Ovary (tissue), 9 donors: ENCODE measurements around the gene CA11. TPM values are rescaled to one million over a fixed set of nuclear protein-coding genes. Genes with fewer than 3 reads are reported as not detected.

Experiments
- DNase-seq, 5 donors: peaks; one replicate each; pipeline ENCODE4 v3.0.0-alpha.2; 2019 to 2020
- H3K27ac ChIP-seq, 2 donors: fragments of 200-600 bp; one replicate each; pipeline versions ENCODE4 v1.5.1 to v1.8.0; 2019 to 2022
- H3K27me3 ChIP-seq: fragments of 200-600 bp; one replicate; pipeline ENCODE4 v1.8.0; 2022
- H3K36me3 ChIP-seq: fragments of 200-600 bp; sonication (generic); one replicate; pipeline ENCODE4 v1.5.1; 2019
- H3K4me1 ChIP-seq: one replicate; pipeline ENCODE4 v1.8.1; 2013; ENCODE audit warnings: mild to moderate bottlenecking, moderate library complexity; ENCODE audit not compliant: insufficient read depth
- H3K4me3 ChIP-seq: fragments of 200-600 bp; sonication (generic); one replicate; pipeline ENCODE4 v1.5.1; 2017
- H3K9me3 ChIP-seq, 2 donors: fragments of 200-600 bp in 1 of 2; sonication (generic) in 1 of 2; one replicate each; pipeline versions ENCODE4 v1.5.1 to v1.8.1; 2013 to 2019; ENCODE audit warnings: mild to moderate bottlenecking in 1 of 2, moderate library complexity in 1 of 2
- CTCF ChIP-seq, 3 donors: fragments of 450-650 bp in 2 of 3; fragments of 200-600 bp in 1 of 3; IDR thresholded peaks; one replicate each; pipeline versions ENCODE4 v1.5.1 to v1.8.0; 2016 to 2022; ENCODE audit warnings: antibody characterized with exemption in 3 of 3, mild to moderate bottlenecking in 1 of 3
- EP300 ChIP-seq: sonication (generic); formaldehyde crosslinking; IDR thresholded peaks from one replicate; pipeline ENCODE4 v1.6.1; 2017; ENCODE audit warnings: antibody characterized with exemption
- POLR2A ChIP-seq: fragments of 450-650 bp; IDR thresholded peaks from one replicate; pipeline ENCODE4 v1.6.1; 2017; ENCODE audit warnings: antibody characterized with exemption, mild to moderate bottlenecking, moderate library complexity
- WGBS, 3 donors: extraction: QIAGEN DNeasy Blood & Tissue Kit in 1 of 3; methylation state at CpG; one replicate each; pipeline versions ENCODE4 v1.1.5 to v1.1.7; 2013 to 2017; 5-methylcytosine and 5-hydroxymethylcytosine counted together
- intact Hi-C, 4 donors: fragments of 100-400 bp; cut with DNase I; formaldehyde crosslinking; loops; one replicate each; pipeline versions ENCODE4 v1.11.0 to v1.15.1; 2022 to 2023
- polyA plus RNA-seq, 2 donors: library from polyadenylated mRNA; stranded (reverse); fragments of 200-250 nt in 1 of 2; fragments of 350-450 nt in 1 of 2; fragmentation: Illumina TruSeq in 1 of 2; extraction: RNeasy Lipid Tissue Mini Kit (QIAGEN cat#74804) in 1 of 2; gene quantifications; one replicate each; pipeline ENCODE4 v1.2.3, GENCODE V29; 2013 to 2014
- total RNA-seq, 7 donors: library from RNA; depleted of rRNA in 2 of 7; stranded (reverse); fragments of >200 nt in 2 of 7; fragmentation: NEBNext Ultra II Directional in 3 of 7; extraction: Animal tissue kit (Norgen Biotek cat#: 25700) in 3 of 7; gene quantifications; one replicate each; pipeline versions ENCODE4 v1.1.0 to v1.2.4, GENCODE V29; 2016 to 2023
- donor health status: DM: no; HTN: no; CAD: no; lungs with moderate emphysema.
- donor health status: DM: no; HTN: no; CAD: no.
- donor health status: Bipolar disorder and iron deficiency.
- donor health status: DM: yes; HTN: yes; CAD: no.
- donor health status: DM: no; HTN: no; CAD: no.
- donor health status: DM: yes; HTN: yes; CAD: no.

Gene CA11
- total and polyA plus RNA-seq, 9 donors, result 14.9 to 53.1 (median 43.1) TPM

- DNase-seq, result no peak
- intact Hi-C loops, result no loop called here
- Histone ChIP-seq H3K36me3 (no peaks in the 10 kb centered on the region), H3K4me1 (no peaks in the 10 kb centered on the region), H3K9me3 (no peaks in the 10 kb centered on the region), H3K27ac (no peak overlapping the region), H3K27me3 (no peaks in the 10 kb centered on the region), H3K4me3 (no peak overlapping the region)
- 76 to 77% (median 76%) methylated on average over 7 of the region's 7 CpGs for WGBS, 3 donors
- TF ChIP-seq CTCF (IDR thresholded peaks at IDR 0.05), result no peak
- no peak for TF ChIP-seq POLR2A
- TF ChIP-seq EP300, result no peak
Observed at GRCh38 chr19:48607359-48607755, 38.6 kb downstream of the CA11 start.

- no peaks in the 10 kb centered on the region for H3K4me1 ChIP-seq
- intact Hi-C loops, result no loop called here
- DNase-seq, result no peak
- no peaks in the 10 kb centered on the region for H3K36me3 ChIP-seq
- TF ChIP-seq POLR2A (no peak), EP300 (no peak)
- H3K4me3 ChIP-seq, result no peak within 1 kb of the TSS
- H3K9me3 ChIP-seq, result no peaks in the 10 kb centered on the region
- WGBS, 3 donors, result 83 to 88% (median 84%) methylated on average over 30 to 39 of the region's 39 CpGs
- H3K27me3 ChIP-seq, result no peaks in the 10 kb centered on the region
- no peak within 1 kb of the TSS for H3K27ac ChIP-seq
Observed at GRCh38 chr19:48606463-48607358, 39.3 kb downstream of the CA11 start, which contains the start of gene SPACA4. Gene SPACA4, plus strand, starts transcription at chr19:48606742. Its CDS starts 237 bp downstream, at chr19:48606979.

GRCh38 chr19:48603850-48604249 is 42.1 kb downstream of the CA11 start:
- no peak overlapping the region for H3K4me3 ChIP-seq
- H3K27me3 ChIP-seq, result no peaks in the 10 kb centered on the region
- no peaks in the 10 kb centered on the region for H3K36me3 ChIP-seq
- no peaks in the 10 kb centered on the region for H3K9me3 ChIP-seq
- no peak for DNase-seq
- no peaks in the 10 kb centered on the region for H3K4me1 ChIP-seq
- WGBS, 3 donors, result 87 to 91% (median 88%) methylated on average over 9 of the region's 9 CpGs
- TF ChIP-seq CTCF (IDR thresholded peaks at IDR 0.05) (no peak), EP300 (no peak), POLR2A (no peak)
- intact Hi-C loops, result no loop called here
- no peak overlapping the region for H3K27ac ChIP-seq

- no peak for DNase-seq
- TF ChIP-seq EP300 (no peak), POLR2A (no peak)
- WGBS, 3 donors, result 85 to 88% (median 87%) methylated on average over 38 to 39 of the region's 39 CpGs
- Histone ChIP-seq H3K4me3 (no peak overlapping the region), H3K9me3 (no peaks in the 10 kb centered on the region), H3K27ac (no peak overlapping the region), H3K36me3 (no peaks in the 10 kb centered on the region), H3K4me1 (no peaks in the 10 kb centered on the region), H3K27me3 (no peaks in the 10 kb centered on the region)
- intact Hi-C loops, result no loop called here
Observed at GRCh38 chr19:48603449-48603848, 42.5 kb downstream of the CA11 start.

- 72 to 81% (median 72%) methylated on average over 9 of the region's 9 CpGs for WGBS, 3 donors
- no peak for TF ChIP-seq CTCF (IDR thresholded peaks at IDR 0.05)
Observed at GRCh38 chr19:48603001-48603400, 43.0 kb downstream of the CA11 start.

More at GRCh38 chr19:48603001-48603400, 43.0 kb downstream of the CA11 start:
- intact Hi-C loops, result no loop called here
- Histone ChIP-seq H3K4me3 (no peak overlapping the region), H3K27me3 (no peaks in the 10 kb centered on the region), H3K36me3 (no peaks in the 10 kb centered on the region), H3K9me3 (no peaks in the 10 kb centered on the region), H3K4me1 (no peaks in the 10 kb centered on the region), H3K27ac (no peak overlapping the region)
- no peak for DNase-seq
